Measurements from ENCODE around the gene KIF4A.

DNA sequence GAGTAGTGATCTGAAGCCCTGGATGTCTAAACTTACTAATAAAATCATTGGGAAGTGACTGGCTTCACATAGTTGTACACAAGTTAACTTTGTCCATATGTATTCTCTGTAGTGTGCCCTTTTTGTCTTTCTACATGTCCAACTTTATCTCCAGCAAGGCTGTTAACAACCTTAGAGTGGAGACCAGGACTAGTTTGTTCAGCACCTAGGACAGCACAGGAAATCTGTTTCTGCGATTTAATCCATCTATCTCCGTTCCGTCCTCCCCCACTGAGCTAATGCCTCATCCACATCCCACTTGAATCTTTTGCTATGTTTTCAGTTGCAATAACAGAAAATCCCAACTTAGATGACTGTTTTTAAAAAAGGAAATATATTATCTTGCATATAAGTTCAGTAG lies 25.1 kb upstream of the KIF4A start:
- TF ChIP-seq POLR2A (IDR thresholded peaks at IDR 0.05) (no peak), CTCF (IDR thresholded peaks at IDR 0.05 in 8 of 11, conservative IDR thresholded peaks at IDR 0.05 in 3 of 11) (no peak)
